Lower leg skin (tissue), 3 donors: ENCODE measurements around the gene TAC4.

ENCODE experiments used
- POLR2A ChIP-seq, 2 donors: fragments of 450-650 bp; IDR thresholded peaks; one replicate each; pipeline ENCODE4 v1.6.1; 2016 to 2017; ENCODE audit warnings: antibody characterized with exemption in 2 of 2, mild to moderate bottlenecking in 1 of 2, moderate library complexity in 1 of 2
- TF ChIP-seq, protein P1 (sequence below), 3 donors: fragments of 450-650 bp; IDR thresholded peaks; one replicate each; pipeline ENCODE4 v1.5.1; 2016; ENCODE audit warnings: antibody characterized with exemption in 3 of 3, mild to moderate bottlenecking in 3 of 3, moderate library complexity in 2 of 3

DNA sequence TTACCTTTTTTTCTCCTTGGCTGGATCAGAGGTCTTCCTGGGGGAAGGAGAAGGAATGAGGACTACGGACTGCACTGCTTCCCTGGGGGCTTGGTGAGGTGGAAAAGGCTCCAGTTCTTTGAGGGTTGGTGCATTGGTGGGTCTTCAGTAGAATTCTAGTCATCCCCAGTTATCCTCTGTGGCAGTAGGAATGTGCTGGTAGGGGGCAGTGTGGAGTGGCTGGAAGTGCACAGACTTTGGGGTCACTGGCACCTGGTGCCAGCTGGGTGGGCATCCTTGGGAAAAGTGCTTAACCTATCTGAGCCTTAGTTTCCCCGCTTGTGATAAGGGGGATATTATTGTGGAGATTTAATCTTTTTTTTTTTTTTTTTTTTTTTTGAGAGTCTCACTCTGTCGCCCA is 6.3 kb downstream of the TAC4 start:
- no peak for TF ChIP-seq POLR2A (IDR thresholded peaks at IDR 0.05)
- TF ChIP-seq, protein P1, sequence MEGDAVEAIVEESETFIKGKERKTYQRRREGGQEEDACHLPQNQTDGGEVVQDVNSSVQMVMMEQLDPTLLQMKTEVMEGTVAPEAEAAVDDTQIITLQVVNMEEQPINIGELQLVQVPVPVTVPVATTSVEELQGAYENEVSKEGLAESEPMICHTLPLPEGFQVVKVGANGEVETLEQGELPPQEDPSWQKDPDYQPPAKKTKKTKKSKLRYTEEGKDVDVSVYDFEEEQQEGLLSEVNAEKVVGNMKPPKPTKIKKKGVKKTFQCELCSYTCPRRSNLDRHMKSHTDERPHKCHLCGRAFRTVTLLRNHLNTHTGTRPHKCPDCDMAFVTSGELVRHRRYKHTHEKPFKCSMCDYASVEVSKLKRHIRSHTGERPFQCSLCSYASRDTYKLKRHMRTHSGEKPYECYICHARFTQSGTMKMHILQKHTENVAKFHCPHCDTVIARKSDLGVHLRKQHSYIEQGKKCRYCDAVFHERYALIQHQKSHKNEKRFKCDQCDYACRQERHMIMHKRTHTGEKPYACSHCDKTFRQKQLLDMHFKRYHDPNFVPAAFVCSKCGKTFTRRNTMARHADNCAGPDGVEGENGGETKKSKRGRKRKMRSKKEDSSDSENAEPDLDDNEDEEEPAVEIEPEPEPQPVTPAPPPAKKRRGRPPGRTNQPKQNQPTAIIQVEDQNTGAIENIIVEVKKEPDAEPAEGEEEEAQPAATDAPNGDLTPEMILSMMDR (IDR thresholded peaks at IDR 0.05), result no peak
